ENCODE measurements around the gene IPO13. TPM values are rescaled to one million over a fixed set of nuclear protein-coding genes. Genes with fewer than 3 reads are reported as not detected.

IPO13 gene
- total and polyA plus RNA-seq, 4 donors = 22.6 to 73.2 (median 52.8) TPM

DNA sequence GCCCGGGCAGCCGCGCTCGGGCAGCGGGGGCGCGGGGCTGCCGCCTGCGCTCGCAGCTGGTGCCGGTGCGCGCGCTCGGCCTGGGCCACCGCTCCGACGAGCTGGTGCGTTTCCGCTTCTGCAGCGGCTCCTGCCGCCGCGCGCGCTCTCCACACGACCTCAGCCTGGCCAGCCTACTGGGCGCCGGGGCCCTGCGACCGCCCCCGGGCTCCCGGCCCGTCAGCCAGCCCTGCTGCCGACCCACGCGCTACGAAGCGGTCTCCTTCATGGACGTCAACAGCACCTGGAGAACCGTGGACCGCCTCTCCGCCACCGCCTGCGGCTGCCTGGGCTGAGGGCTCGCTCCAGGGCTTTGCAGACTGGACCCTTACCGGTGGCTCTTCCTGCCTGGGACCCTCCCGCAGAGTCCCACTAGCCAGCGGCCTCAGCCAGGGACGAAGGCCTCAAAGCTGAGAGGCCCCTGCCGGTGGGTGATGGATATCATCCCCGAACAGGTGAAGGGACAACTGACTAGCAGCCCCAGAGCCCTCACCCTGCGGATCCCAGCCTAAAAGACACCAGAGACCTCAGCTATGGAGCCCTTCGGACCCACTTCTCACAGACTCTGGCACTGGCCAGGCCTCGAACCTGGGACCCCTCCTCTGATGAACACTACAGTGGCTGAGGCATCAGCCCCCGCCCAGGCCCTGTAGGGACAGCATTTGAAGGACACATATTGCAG is 10.2 kb upstream of the IPO13 start:
- DNase-seq (ENCODE audit: low read depth in 4 of 6, low spot score in 6 of 6) = peak in 2 of 6 donors; percentile 66 to 72
- peak overlapping the region; percentile 19 for H3K4me3 ChIP-seq (ENCODE audit: low read depth, low read length)
- WGBS (ENCODE audit: insufficient coverage) = 5% methylated on average over 54 of the region's 56 CpGs
- H3K27ac ChIP-seq (ENCODE audit: low read depth, low read length) = no peak overlapping the region
- H3K36me3 ChIP-seq (ENCODE audit: control insufficient read depth, insufficient read depth, low read length) = peaks cover 13% of the 10 kb centered on the region
- H3K27me3 ChIP-seq (ENCODE audit: control insufficient read depth, insufficient read depth, low read length) = peaks cover 19% of the 10 kb centered on the region
- H3K4me1 ChIP-seq (ENCODE audit: control insufficient read depth, insufficient read depth, low read length) = peaks cover 49% of the 10 kb centered on the region
- H3K9me3 ChIP-seq (ENCODE audit: control insufficient read depth, insufficient read depth, low read length) = no peaks in the 10 kb centered on the region

DNA sequence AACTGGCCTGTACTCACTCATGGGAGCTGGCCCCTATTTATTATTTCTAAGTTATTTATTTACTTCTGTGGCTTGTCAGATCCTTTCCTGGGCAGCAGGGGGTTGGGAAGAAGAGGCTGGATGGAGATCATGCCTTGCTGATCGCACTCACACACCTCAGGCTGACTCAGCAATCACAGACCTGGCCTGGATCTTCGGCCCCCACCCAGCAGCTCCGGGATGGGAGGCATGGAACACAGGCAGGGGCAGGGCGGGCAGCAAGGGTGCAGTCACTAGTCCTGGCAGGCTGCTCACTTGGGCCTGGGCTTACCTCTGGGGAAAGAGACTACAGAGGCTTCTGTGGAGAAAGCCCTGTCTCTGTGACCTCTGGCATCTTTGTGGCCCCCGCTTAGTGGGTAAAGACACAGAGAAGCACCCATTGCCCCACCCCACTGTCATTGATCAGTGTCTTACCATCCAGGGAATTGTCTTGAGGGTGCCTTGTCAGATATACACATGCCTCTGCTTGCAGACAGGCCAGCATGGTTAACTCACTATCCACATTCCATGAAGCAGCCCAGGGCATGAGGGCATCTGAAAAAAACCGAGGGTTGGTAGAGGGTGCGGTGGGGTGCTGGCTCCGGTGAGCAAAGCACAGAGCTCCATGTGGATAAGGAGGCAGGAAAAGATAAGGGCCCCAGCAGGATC is 9.4 kb upstream of the IPO13 start:
- H3K9me3 ChIP-seq (ENCODE audit: control insufficient read depth, insufficient read depth, low read length) = no peaks in the 10 kb centered on the region
- H3K36me3 ChIP-seq (ENCODE audit: control insufficient read depth, insufficient read depth, low read length) = peaks cover 7% of the 10 kb centered on the region
- peaks cover 19% of the 10 kb centered on the region for H3K27me3 ChIP-seq (ENCODE audit: control insufficient read depth, insufficient read depth, low read length)
- H3K4me1 ChIP-seq (ENCODE audit: control insufficient read depth, insufficient read depth, low read length) = peaks cover 49% of the 10 kb centered on the region
- no peak for DNase-seq (ENCODE audit: low read depth in 4 of 6, low spot score in 6 of 6)
- WGBS (ENCODE audit: insufficient coverage) = 88% methylated on average over 8 of the region's 8 CpGs
- H3K27ac ChIP-seq (ENCODE audit: low read depth, low read length) = no peak overlapping the region
- no peak overlapping the region for H3K4me3 ChIP-seq (ENCODE audit: low read depth, low read length)

- WGBS (ENCODE audit: insufficient coverage) = 73% methylated on average over 6 of the region's 10 CpGs
- no peak for DNase-seq (ENCODE audit: low read depth in 4 of 6, low spot score in 6 of 6)
- H3K27ac ChIP-seq (ENCODE audit: low read depth, low read length) = no peak overlapping the region
- peaks cover 7% of the 10 kb centered on the region for H3K36me3 ChIP-seq (ENCODE audit: control insufficient read depth, insufficient read depth, low read length)
- H3K4me1 ChIP-seq (ENCODE audit: control insufficient read depth, insufficient read depth, low read length) = peaks cover 39% of the 10 kb centered on the region
- H3K4me3 ChIP-seq (ENCODE audit: low read depth, low read length) = no peak overlapping the region
- H3K9me3 ChIP-seq (ENCODE audit: control insufficient read depth, insufficient read depth, low read length) = no peaks in the 10 kb centered on the region
- H3K27me3 ChIP-seq (ENCODE audit: control insufficient read depth, insufficient read depth, low read length) = peaks cover 10% of the 10 kb centered on the region
Measured at GRCh38 chr1:43938383-43938782, 8.4 kb upstream of the IPO13 start.

GRCh38 chr1:43938892-43939587 is 7.7 kb upstream of the IPO13 start:
- peak in 1 of 6 donors; percentile 33 for DNase-seq (ENCODE audit: low read depth in 4 of 6, low spot score in 6 of 6)
- no peak overlapping the region for H3K27ac ChIP-seq (ENCODE audit: low read depth, low read length)
- 67% methylated on average over 2 of the region's 3 CpGs for WGBS (ENCODE audit: insufficient coverage)

GRCh38 chr1:43942411-43942810 is 4.3 kb upstream of the IPO13 start:
- 88% methylated on average over 3 of the region's 3 CpGs for WGBS (ENCODE audit: insufficient coverage)

More at GRCh38 chr1:43938892-43939587, 7.7 kb upstream of the IPO13 start:
- peaks cover 32% of the 10 kb centered on the region for H3K4me1 ChIP-seq (ENCODE audit: control insufficient read depth, insufficient read depth, low read length)
- H3K36me3 ChIP-seq (ENCODE audit: control insufficient read depth, insufficient read depth, low read length) = peaks cover 7% of the 10 kb centered on the region
- no peak overlapping the region for H3K4me3 ChIP-seq (ENCODE audit: low read depth, low read length)
- H3K27me3 ChIP-seq (ENCODE audit: control insufficient read depth, insufficient read depth, low read length) = peaks cover 3% of the 10 kb centered on the region
- no peaks in the 10 kb centered on the region for H3K9me3 ChIP-seq (ENCODE audit: control insufficient read depth, insufficient read depth, low read length)

GRCh38 chr1:43944860-43945259 is 1.9 kb upstream of the IPO13 start:
- no peak overlapping the region for H3K4me3 ChIP-seq (ENCODE audit: low read depth, low read length)
- no peaks in the 10 kb centered on the region for H3K27me3 ChIP-seq (ENCODE audit: control insufficient read depth, insufficient read depth, low read length)
- no peak for DNase-seq (ENCODE audit: low read depth in 4 of 6, low spot score in 6 of 6)
- H3K27ac ChIP-seq (ENCODE audit: low read depth, low read length) = no peak overlapping the region
- WGBS (ENCODE audit: insufficient coverage) = 100% methylated on average over 1 of the region's 1 CpG
- peaks cover 9% of the 10 kb centered on the region for H3K36me3 ChIP-seq (ENCODE audit: control insufficient read depth, insufficient read depth, low read length)
- peaks cover 46% of the 10 kb centered on the region for H3K4me1 ChIP-seq (ENCODE audit: control insufficient read depth, insufficient read depth, low read length)
- no peaks in the 10 kb centered on the region for H3K9me3 ChIP-seq (ENCODE audit: control insufficient read depth, insufficient read depth, low read length)

More at GRCh38 chr1:43942411-43942810, 4.3 kb upstream of the IPO13 start:
- H3K4me1 ChIP-seq (ENCODE audit: control insufficient read depth, insufficient read depth, low read length) = peaks cover 26% of the 10 kb centered on the region
- H3K36me3 ChIP-seq (ENCODE audit: control insufficient read depth, insufficient read depth, low read length) = peaks cover under 1% of the 10 kb centered on the region
- no peak overlapping the region for H3K27ac ChIP-seq (ENCODE audit: low read depth, low read length)
- H3K4me3 ChIP-seq (ENCODE audit: low read depth, low read length) = no peak overlapping the region
- no peak for DNase-seq (ENCODE audit: low read depth in 4 of 6, low spot score in 6 of 6)
- H3K27me3 ChIP-seq (ENCODE audit: control insufficient read depth, insufficient read depth, low read length) = no peaks in the 10 kb centered on the region
- no peaks in the 10 kb centered on the region for H3K9me3 ChIP-seq (ENCODE audit: control insufficient read depth, insufficient read depth, low read length)

GRCh38 chr1:43945674-43946235 is 995 bp upstream of the IPO13 start:
- Histone ChIP-seq H3K27me3 (ENCODE audit: control insufficient read depth, insufficient read depth, low read length) (no peaks in the 10 kb centered on the region), H3K27ac (ENCODE audit: low read depth, low read length) (peak overlapping the region; percentile 93), H3K4me3 (ENCODE audit: low read depth, low read length) (peak overlapping the region; percentile 93), H3K9me3 (ENCODE audit: control insufficient read depth, insufficient read depth, low read length) (no peaks in the 10 kb centered on the region), H3K4me1 (ENCODE audit: control insufficient read depth, insufficient read depth, low read length) (peaks cover 48% of the 10 kb centered on the region), H3K36me3 (ENCODE audit: control insufficient read depth, insufficient read depth, low read length) (peaks cover 16% of the 10 kb centered on the region)
- 0% methylated on average over 2 of the region's 3 CpGs for WGBS (ENCODE audit: insufficient coverage)
- no peak for DNase-seq (ENCODE audit: low read depth in 4 of 6, low spot score in 6 of 6)

- H3K27me3 ChIP-seq (ENCODE audit: control insufficient read depth, insufficient read depth, low read length) = no peaks in the 10 kb centered on the region
- H3K9me3 ChIP-seq (ENCODE audit: control insufficient read depth, insufficient read depth, low read length) = no peaks in the 10 kb centered on the region
- peak overlapping the region; percentile 93 for H3K27ac ChIP-seq (ENCODE audit: low read depth, low read length)
- 5% methylated on average over 20 of the region's 27 CpGs for WGBS (ENCODE audit: insufficient coverage)
- peak overlapping the region; percentile 93 for H3K4me3 ChIP-seq (ENCODE audit: low read depth, low read length)
- no peak for DNase-seq (ENCODE audit: low read depth in 4 of 6, low spot score in 6 of 6)
- H3K36me3 ChIP-seq (ENCODE audit: control insufficient read depth, insufficient read depth, low read length) = peaks cover 21% of the 10 kb centered on the region
- H3K4me1 ChIP-seq (ENCODE audit: control insufficient read depth, insufficient read depth, low read length) = peaks cover 48% of the 10 kb centered on the region
Measured at GRCh38 chr1:43947061-43947873, 517 bp downstream of the IPO13 start.

Data from spinal cord (tissue), 10 donors.